CD4-positive, alpha-beta T cell treated with Interferon gamma for 1 hour (primary cell): ENCODE measurements around the gene DUSP5.
"Not testable (repeated sequence)": the region's sequence is repeated elsewhere in the genome, so short reads cannot be mapped to it uniquely, and the experiment has no call there.

Experiments used
- DNase-seq: peaks from one replicate; pipeline ENCODE4 v3.0.0-alpha.2; 2020

Gene DUSP5

GRCh38 chr10:110497438-110498086 is at the start of gene DUSP5:
Gene DUSP5 (plus strand): TSS chr10:110497907. CDS start chr10:110498122, 215 bp downstream.
- DNase-seq: peak; percentile 95

DNA sequence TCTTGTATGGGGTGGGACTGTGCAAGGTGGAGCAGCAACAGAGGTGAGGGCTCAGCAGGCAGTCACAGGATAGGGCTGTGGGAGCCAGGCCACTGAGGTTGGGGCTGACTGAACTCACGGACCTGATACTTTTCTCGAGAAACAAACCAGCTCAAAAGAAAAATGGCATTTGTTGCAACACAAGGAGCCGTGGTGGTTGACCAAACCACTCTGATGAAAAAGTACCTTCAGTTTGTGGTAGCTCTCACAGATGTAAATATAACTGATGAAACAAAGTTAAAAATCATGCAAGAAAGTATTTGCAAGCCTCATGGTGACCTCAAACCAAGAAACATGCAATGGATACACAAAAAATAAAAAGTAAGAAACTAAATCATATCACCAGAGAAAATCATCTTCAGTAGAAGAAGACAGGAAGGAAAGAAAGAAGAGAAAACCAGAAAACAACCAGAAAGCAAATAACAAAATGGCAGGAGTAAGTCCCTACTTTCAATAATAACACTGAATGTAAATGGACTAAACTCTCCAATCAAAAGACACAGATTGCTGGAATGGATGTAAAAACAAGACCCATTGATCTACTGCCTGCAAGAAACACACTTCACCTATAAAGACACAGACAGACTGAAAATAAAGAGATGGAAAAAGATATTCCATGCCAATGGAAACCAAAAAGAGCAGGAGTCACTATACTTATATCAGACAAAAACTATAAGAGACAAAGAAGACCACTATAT is 48.9 kb upstream of the DUSP5 start:
- DNase-seq: no peak

DNA sequence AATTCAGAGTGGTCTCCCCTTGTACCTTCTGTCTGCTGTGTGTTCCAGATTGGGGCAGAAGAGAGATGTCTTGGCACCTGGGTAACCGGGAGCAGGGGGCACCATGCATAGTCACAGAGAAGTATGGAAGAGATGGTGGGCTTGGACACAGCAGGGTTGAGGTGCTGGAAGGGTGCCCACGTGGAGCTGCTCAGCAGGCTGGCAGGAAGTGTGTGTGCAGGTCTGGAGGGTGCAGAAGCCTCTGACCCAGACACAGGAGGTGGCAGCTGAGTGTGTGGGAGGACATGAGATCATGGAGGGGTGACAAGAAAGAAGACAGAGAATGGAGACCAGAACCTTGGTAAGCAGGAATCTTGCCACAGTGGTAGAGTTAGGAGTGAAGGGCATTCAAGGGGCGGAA is 42.3 kb upstream of the DUSP5 start:
- no peak for DNase-seq

- no peak for DNase-seq
These were observed 41.7 kb upstream of the DUSP5 start for GRCh38 chr10:110456046-110456445.

DNA sequence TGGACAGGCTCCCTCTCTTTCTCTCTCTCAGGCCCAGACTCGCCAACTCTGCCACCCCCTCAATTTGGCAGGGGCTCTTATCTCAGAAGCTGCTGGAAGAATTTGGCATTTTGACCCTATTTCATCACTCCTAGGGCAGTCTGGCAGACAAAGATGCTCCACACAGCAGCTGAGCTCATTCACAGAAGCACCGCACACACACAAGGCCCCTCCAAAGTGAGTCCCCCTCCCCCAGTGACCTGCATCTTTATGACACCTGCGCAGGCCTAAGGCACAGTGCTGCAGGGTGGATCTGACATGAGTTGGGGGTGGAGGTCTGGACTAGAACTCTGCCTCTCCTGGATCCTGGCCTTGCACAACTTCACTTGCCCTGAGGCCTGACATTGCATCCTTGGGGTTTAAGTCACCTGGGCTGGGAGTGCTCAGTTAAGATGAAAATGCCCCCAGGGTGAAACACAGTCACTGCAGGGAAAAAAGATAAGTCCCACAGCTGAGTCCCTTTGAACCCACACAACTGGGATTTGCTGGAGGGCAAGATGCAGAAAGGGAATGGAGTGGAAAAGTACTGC is 41.1 kb upstream of the DUSP5 start:
- DNase-seq: no peak

- DNase-seq: peak; percentile 24
These were observed 39.9 kb upstream of the DUSP5 start for GRCh38 chr10:110457851-110458250.

GRCh38 chr10:110458266-110458920 is 39.3 kb upstream of the DUSP5 start:
- DNase-seq: no peak

DNA sequence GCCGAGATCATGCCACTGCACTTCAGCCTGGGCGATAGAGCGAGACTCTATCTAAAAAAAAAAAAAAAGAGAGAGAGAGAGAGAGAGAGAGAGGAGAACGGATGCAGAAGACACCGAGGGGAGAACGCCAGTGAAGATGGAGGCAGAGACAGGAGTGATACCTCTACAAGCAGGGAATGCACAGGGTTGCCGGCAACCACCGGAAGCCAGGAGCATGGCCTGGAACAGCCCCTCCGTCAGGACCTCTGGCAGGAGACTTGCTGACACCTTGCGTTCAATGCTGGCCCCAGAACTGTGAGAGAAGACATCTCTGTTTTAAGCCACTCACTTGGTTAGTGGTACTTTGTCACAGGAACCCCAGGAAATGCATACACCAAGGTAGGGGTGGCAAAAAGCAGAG is 38.1 kb upstream of the DUSP5 start:
- no peak for DNase-seq

- peak; percentile 55 for DNase-seq
These were observed 37.4 kb upstream of the DUSP5 start for GRCh38 chr10:110460111-110460809.

- DNase-seq: no peak
These were observed 36.6 kb upstream of the DUSP5 start for GRCh38 chr10:110461088-110461487.

GRCh38 chr10:110461530-110461929 is 36.2 kb upstream of the DUSP5 start:
- no peak for DNase-seq

- no peak for DNase-seq
These were observed 35.3 kb upstream of the DUSP5 start for GRCh38 chr10:110462166-110463095.

DNA sequence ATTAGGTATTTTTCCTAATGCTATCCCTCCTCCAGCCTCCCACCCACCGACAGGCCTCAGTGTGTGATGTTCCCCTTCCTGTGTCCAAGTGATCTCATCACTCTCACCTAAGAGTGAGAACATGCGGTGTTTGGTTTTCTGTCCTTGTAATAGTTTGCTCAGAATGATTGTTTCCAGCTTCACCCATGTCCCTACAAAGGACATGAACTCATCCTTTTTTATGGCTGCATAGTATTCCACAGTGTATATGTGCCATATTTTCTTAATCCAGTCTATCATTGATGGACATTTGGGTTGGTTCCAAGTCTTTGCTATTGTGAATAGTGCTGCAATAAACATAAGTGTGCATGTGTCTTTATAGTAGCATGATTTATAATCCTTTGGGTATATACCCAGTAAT is 29.4 kb upstream of the DUSP5 start:
- not testable (repeated sequence) for DNase-seq

DNA sequence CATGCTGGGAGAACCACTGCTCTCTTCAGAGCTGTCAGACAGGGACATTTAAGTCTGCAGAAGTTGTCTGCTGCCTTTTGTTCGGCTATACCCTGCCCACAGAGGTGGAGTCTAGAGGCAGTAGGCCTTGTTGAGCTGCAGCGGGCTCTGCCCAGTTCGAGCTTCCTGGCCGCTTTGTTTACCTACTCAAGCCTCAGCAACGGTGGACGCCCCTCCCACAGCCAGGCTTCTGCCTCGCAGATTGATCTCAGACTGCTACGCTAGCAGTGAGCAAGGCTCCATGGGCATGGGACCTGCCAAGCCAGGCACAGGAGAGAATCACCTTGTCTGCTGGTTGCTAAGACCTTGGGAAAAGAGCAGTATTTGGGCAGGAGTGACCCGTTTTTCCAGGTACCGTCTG is 27.2 kb upstream of the DUSP5 start:
- not testable (repeated sequence) for DNase-seq

- DNase-seq: no peak
These were observed 26.1 kb upstream of the DUSP5 start for GRCh38 chr10:110471566-110472139.

- no peak for DNase-seq
These were observed 23.7 kb upstream of the DUSP5 start for GRCh38 chr10:110474017-110474416.

DNA sequence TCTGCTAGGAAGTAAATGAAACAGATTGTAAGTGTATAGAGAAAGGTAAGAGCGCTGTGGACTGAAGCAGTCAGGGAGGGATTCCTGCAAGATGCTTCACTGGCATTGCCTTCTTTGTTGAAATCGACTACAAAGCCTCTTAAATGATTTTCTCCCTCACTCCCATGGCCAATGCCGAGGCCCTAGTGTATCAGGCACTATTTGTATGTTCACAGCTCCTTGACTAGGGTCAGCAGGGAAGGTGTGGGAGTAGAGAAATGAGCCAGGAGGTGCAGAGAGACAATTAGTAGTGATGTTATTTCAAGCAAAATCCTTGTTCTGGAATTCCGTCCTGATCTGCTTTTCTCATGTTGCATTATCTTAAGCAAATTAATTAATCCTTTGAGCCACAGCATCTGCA is 22.9 kb upstream of the DUSP5 start:
- no peak for DNase-seq

GRCh38 chr10:110475722-110476515 is 21.8 kb upstream of the DUSP5 start:
- no peak for DNase-seq

- no peak for DNase-seq
These were observed 18.0 kb upstream of the DUSP5 start for GRCh38 chr10:110479710-110480109.

DNA sequence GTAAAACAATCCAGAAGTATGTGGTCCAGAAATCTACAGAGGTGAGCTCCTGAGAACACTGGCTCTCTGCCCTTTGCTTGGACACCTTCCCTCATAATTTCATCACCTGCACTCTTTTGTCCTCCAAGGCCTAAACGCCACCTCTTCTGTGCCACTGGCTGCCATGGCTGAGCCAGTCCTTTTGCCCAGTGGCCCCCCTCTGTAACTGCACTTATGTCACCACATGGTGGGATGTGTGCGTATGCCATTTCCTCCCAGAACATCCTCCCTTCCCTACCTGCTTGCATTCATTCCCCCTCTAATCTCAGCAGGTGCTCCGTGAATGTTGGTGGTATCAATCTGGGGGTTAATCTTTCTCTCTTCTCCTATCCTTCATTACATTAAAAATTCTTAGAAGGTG is 17.3 kb upstream of the DUSP5 start:
- no peak for DNase-seq

- DNase-seq: no peak
These were observed 15.8 kb upstream of the DUSP5 start for GRCh38 chr10:110481919-110482318.
